ENCODE results near the gene TANC1.

TANC1 gene

DNA sequence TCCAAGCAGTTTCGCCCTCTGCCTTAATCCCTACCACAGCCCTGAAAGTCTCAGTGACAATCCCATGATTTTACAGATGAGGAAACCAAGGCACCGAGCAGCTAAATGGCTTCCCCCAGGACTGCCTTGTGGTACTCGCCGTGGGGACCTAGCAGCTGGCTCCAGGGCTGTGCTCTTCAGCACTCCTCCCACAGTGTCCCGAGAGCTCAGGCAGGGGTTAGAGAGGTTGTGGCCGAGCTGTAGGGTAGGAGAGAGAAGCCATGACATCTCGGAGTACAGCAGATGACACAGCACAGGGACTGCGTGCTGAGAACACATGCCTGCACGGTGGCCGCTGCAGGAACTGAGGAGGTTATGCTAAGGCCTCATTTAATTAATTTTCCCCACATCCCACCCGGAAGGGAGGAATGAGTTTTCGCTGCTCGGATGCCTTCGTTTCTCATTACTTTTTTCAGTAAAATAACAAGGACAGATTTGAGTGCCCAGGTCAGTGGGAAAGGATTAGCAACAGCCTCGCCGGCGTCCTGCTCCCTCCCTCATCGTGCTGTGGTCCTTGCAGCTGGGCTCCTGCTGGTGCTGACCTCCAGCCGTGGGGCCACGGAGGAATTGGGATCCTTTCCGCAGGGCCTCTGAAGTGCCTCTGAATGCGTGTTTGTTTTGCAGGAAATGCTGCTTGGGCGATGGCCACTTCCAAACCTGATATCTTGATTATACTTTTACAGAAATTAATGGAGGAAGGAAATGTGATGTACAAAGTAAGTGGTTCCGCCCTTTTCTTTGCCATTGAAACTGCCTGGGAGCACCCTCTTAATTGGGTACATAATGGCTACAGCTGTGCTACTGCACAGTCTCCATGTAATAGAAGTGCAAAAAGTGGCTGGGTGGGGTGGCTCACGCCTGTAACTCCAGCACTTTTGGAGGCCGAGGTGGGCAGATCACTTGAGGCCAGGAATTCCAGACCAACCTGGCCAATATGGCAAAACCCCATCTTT is 256.9 kb downstream of the TANC1 start:
- no peak for DNase-seq (ENCODE audit: low spot score)

GRCh38 chr2:159226059-159226461 is 257.6 kb downstream of the TANC1 start:
- no peak for DNase-seq (ENCODE audit: low spot score)

GRCh38 chr2:159226608-159227385 is 258.4 kb downstream of the TANC1 start:
- no peak for DNase-seq (ENCODE audit: low spot score)

GRCh38 chr2:159227467-159227866 is 259.0 kb downstream of the TANC1 start:
- no peak for DNase-seq (ENCODE audit: low spot score)

- DNase-seq (ENCODE audit: low spot score): no peak
These were observed 259.7 kb downstream of the TANC1 start for GRCh38 chr2:159228081-159228581.

DNA sequence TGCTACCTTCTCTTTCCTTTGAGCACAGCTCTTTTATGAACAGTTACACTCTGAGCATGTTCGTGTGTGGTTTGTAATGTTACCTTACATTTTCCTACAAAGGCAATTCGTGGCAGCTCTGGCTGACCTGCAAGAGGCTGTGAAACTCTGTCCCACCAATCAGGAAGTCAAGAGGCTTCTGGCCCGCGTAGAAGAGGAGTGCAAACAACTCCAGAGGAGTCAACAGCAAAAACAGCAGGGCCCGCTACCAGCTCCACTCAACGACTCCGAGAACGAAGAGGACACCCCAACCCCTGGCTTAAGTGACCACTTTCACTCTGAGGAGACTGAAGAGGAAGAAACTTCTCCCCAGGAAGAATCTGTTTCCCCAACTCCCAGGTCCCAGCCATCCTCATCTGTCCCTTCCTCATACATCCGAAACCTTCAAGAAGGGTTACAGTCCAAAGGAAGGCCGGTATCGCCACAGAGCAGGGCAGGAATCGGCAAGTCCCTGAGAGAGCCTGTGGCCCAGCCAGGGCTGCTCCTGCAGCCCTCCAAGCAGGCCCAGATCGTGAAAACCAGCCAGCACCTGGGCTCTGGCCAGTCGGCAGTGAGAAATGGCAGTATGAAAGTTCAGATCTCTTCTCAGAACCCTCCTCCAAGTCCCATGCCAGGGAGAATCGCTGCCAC is 261.2 kb downstream of the TANC1 start:
- no peak for DNase-seq (ENCODE audit: low spot score)

- DNase-seq (ENCODE audit: low spot score): no peak
These were observed 261.9 kb downstream of the TANC1 start for GRCh38 chr2:159230145-159230877.

GRCh38 chr2:159232456-159233170 is 264.2 kb downstream of the TANC1 start:
- no peak for DNase-seq (ENCODE audit: low spot score)

DNA sequence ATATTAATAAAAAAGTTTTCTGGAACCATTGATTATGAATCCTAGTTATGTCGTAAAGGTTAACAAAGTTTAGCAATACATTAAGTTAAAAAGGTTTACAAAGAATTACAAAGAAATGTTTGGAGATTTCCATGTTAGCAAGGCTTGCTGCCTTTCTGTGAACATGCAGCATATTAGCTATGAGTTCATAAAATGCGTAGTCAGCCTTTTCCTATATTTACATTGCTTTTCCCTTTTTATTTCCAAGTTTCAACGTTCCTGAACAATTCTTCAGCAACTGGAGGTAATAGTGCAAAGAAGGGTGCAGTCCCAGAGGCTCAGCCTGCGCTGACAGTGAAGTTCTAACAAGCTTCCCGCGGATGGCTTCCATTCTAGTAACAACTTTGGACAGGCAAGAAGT is 266.4 kb downstream of the TANC1 start:
- DNase-seq (ENCODE audit: low spot score): no peak

DNA sequence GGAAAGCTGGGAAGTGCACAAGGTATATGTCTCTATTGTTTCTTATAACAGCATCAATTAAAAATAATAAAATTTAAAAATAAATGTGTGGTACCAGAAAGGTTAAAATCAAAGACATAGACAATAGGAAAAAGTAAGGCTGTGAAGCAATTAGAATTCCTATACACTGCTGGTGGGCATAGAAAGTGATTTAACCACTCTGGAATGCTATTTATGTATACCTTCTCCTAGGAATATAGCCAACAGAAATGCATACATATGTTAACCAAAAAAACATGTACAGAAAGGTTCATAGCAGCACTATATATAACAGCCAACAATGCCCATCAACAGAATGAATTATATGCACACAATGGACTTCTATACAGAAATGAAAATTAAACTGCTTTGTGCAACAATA is 275.1 kb downstream of the TANC1 start:
- no peak for DNase-seq (ENCODE audit: low spot score)

DNA sequence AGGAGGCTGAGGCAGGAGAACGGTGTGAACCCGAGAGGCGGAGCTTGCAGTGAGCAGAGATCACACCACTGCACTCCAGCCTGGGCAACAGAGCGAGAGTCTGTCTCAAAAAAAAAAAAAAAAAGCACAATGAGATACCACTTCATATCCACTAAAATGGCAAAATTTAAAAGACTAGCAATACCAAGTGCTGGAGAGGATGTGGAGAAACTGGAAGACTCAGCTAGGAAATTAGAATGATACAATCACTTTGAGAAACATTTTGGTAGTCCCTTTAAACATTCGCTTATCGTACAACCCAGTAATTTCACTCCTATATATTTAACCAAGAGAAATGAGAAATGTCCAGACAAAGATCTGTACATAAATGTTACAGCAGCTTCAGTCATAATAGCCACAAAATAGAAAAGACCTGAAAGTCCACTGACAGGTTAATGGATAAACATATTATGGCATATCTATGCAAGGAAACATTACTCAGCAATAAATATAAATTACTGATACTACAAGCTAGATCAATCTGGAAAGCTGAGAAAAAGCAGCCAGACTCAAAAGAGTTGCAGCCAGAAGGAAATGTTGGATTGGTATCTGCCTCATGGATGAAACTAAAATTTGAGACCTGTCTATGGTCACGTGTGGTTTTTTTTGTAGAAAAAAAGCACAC is 278.0 kb downstream of the TANC1 start:
- no peak for DNase-seq (ENCODE audit: low spot score)

DNA sequence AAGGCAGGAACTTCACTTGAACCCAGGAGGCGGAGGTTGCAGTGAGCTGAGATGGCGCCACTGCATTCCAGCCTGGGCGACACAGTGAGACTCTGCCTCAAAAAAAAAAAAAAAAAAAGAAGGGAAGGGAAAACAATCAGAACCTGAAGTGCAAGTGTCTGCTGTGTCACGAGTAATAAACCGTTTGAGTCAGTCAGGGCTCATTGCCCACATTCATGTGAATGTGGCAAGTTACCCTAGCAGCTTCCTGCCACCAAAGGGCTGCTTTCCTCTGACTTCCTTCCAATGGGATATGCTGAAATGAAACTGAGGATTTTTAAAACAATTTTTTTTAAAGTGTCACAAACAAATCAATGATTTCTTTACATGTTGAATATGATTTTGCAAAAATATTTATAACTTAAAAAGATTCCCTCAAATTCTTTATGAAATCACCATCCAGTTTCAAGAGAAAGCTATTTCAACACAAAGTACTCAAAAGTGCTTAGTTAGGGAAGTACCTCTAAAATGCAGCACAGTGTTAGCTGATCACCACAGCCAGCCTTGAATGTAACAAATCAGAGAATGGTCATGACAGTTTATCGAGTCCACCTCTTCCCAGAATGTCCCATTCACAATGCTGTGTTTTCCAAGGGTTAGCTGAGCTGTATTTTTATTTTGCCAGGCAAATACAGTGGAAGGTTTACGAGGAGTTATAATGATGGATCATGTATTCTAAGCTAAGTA is 281.7 kb downstream of the TANC1 start:
- no peak for DNase-seq (ENCODE audit: low spot score)

- DNase-seq (ENCODE audit: low spot score): no peak
These were observed 283.1 kb downstream of the TANC1 start for GRCh38 chr2:159251296-159252173.

DNA sequence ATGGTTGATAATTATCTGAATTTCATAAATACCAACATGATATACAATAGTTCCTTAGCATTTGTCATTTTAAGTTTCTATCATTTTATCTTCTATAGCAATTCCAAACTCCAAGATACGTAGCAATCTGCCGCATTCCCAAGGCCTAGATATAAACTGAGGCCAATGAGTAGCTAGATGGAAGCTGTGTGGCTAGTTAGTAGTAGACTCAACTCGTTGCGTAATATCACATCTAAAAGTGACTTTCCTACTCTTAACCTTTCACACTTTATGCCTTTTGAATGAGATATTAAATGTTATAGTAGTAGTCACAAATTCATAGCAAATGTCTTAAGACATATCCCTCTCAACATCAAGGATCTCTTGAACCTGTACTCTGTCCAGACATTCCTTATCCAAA is 284.5 kb downstream of the TANC1 start:
- DNase-seq (ENCODE audit: low spot score): no peak

DNA sequence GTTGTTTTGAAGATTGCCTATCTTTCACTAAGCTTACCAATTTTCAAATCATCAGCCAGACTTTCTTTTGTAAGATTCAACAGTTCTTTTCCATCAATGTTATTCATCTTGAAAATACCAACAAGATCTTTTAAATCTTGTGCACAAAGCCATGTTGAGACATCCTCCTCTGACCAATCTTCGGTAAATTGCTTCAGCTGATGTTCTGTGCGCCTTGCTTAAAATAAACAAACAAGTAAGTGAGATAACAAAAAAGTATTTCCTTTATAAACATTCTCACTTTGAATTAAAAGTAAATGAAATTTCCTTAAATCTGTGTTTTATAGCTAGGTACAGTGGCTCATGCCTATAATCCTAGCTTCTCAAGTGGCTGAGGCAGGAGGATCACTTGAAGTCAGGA is 287.7 kb downstream of the TANC1 start:
- DNase-seq (ENCODE audit: low spot score): no peak

DNA sequence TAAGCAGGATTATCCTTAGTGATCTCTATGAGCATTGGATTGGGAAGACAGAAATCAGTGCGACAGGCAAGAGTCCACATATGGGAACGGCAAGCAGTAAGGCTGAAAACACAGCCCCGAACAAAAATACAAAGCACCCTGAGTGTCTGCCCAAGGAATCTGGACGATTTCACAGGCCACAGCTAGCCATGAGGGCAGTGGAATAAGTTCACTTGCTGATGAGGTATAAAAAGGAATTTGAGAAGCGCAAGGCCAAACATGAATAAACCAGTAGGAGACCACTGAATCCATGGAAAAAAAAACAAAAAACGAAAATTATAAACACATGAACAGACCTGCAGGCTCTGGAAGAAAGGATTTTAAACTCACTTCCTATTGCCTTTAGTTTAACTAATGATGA is 293.8 kb downstream of the TANC1 start:
- no peak for DNase-seq (ENCODE audit: low spot score)

DNA sequence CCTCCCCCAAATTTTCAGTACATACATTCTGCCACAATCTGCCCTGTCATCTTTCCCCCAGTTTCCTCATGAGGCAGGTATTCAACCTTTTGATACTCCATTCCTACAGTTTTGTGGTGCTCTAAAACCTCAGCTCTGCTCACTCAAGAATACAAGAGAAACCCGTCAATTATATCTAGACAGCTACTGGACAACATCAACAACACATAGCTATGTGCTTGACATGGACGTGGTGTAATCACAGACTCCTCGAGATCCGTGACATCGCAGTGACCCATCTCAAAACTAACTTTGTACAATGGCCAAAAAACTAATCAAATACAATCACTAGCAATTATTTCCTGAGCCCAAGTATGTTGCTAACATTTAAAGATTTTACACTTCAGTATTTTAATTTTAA is 294.5 kb downstream of the TANC1 start:
- DNase-seq (ENCODE audit: low spot score): no peak

DNA sequence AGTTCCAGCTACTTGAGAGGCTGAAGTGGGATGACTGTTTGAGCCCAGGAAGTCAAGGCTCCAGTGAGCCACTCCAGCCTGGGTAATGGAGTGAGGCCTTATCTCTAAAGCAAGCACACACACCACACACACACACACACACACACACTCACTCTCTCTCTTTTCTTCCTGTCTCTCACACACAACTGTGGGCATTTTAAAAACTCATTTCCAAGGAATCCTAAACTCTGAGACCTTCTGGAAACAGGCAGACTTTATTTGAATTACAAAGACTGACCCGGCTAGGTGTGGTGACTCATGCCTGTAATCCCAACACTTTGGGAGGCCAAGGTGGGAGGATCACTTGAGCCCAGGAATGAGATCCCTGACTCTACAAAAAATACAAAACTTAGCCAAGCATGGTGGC is 296.7 kb downstream of the TANC1 start:
- no peak for DNase-seq (ENCODE audit: low spot score)

GRCh38 chr2:159266554-159266953 is 298.1 kb downstream of the TANC1 start:
- no peak for DNase-seq (ENCODE audit: low spot score)
